ENCODE measurements around the gene KAZN.
"Not testable (repeated sequence)": the region's sequence is repeated elsewhere in the genome, so short reads cannot be mapped to it uniquely, and the experiment has no call there.

The KAZN gene

DNA sequence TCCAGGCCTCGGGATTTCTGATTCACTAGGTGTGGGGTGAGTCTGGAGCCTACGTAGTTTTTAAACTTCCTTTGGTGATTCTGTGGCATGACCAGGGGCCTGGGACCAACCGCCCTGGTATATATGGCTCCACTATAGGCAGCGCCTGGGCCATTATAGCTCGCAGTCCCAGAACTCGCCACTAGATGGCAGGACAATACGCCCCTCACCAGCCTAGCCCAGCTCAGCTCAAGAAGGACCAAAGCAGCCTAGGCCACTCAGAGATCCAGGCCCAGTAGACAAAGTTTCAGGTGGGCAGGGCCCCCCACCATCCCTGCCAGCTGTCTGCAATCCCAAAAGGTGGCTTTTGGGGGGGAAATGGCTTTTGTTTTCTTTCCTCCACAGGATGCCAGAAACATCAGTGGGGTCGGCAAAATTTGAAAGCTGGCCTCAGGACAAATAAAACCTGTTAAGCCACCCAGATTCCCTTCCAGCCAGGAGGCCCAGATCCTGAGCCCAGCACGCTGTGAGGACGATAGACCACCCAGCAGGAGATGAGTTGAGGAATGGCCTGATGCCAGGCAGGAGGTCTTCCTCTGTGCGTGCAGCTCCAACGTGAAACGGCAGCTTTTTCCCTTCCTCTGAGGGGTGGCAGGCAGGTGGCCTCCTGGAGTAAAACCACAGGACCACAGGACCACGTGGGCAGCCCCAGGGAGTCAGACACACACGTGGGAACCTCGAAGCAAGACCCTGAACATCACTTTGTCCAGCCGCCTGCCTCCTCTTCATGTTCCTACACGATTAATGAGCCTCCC is 530.2 kb downstream of the KAZN start:
- DNase-seq, result peak; percentile 35

DNA sequence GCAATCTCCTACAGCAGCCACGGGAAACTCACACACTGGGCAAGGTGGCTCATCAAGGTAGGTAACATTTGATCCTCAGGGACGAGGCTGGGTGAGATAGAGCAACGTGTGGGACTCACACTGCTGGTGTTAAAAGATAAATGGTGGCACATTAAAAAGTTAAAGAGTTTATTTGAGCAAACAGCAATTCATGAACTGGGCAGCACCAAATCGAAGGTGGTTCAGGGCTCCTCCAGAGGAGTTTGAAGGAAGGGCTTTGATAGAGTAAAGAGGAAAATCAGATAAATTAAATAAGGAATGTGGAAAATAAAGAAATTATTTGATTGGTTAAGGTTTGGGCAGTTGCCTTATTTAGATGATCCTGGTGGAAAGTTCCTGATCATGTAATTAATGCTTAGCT is 531.5 kb downstream of the KAZN start:
- no peak for DNase-seq

DNA sequence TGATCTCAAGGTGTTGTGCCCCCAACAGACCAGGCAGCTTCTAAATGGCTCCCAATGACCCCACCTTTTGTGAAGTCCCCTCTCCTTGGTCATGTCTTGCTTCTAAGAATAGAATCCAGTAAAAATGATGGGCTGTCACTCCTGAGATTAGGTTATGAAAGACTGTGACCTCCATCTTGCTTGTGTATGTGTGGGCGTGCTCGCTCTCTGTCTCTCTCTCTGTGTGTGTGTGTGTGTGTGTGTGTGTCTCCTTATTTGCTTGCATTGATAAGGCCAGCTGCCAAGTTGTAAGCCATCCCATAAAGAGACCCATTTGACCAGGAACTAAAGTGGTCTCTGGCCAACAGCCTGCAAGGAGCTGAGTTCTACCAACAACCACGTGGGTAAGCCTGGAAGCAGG is 532.1 kb downstream of the KAZN start:
- DNase-seq, result no peak

DNA sequence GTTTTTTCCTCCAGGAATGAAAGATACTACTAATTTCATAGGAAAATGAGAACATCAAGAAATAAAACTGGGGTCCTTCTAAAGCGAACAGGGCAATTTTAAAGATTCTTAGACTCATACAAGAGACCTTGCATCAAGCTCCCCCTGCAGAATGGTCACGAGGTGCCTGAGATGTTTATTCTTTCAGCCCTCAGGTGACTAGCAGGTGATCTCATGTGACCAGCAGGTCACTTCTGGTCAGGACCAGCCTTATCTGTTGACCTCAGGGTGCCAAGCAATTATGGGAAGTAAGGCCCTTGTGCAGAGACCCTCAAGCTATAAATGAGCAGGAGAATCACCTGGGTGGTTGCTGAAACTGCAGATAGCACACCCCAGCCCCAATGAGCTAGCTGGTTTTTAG is 534.5 kb downstream of the KAZN start:
- no peak for DNase-seq

DNA sequence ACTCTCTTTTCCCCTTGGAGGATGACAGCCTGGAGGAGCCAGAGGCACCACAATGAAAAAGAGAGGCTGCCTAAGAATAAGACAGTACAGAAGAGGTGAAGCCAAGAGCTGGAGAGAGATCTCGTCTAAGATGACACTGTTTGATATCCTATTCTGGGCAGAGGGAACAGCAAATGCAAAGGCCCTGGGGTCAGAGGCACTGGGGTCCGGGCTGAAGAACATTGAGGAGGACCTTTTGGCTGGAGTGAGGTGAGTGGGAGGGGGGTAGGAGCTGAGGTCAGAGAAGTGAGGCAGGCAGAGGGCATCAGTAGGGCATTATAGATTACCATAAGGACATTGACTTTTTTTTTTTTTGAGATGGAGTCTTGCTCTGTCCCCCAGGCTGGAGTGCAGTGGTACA is 535.8 kb downstream of the KAZN start:
- DNase-seq, result no peak

DNA sequence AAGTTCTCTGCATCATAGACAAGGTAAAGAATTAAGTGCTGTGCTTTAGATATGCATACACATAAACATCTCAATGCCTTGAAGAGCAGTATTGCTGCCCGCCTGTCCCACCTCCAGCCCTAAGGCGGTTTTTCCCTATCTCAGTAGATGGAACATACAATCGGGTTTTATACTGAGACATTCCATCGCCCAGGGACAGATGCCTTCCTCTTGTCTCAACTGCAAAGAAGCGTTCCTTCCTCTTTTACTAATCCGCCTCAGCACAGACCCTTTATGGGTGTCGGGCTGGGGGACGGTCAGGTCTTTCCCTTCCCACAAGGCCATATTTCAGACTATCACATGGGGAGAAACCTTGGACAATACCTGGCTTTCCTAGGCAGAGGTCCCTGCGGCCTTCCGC is 537.1 kb downstream of the KAZN start:
- DNase-seq, result not testable (repeated sequence)

DNA sequence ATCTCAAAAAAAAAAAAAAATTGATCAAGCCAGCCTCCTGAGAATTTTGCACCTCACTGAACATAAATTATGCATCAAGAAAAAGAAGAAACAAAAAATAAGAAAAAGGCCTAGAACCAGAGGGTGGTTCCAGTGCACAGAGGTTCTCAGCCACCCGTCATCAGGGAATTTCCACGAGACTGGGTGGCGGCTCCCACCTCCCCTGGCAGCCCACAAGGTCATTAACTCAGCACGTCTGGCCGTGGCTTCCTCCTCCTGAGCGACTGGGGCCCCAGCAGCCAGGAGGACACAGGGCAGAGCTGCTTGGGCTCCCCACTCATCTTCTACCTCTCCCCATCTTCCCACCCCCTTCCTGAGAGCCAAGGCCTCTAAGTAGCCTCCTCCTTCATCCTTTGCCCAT is 539.3 kb downstream of the KAZN start:
- no peak for DNase-seq

DNA sequence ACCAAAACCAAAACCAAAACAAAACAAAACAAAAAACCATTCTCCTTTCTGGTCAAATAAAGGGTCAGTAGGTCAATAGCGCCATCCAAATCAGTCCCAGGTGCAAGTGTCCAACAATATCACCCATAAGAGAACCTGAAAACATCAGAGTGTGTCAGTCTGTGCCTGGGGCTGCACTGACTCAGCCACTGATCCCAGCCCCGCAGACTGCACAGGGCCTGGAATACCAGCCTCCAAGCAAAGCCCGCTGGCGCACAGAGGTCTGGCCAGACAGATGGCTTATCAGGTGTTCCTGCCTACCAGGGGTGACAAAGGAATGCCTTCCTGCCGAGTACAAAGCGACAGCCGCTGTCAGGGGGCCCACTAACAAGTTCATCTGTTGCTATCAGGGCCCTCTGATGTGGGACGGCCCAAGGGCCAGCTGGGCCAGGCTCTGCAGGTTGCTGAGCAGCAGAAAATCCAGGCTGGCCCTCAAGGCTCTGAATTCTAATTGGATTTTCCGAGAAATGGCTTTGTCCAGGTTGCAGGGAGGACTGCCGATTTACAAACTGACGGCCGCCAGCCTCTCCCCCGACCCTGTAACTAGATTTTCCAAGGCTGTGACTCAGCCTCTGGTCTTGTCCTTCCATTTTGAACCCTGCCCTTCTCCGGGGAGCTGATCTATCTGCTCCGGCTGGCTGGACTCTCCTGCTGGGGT is 541.3 kb downstream of the KAZN start:
- DNase-seq, result no peak

DNA sequence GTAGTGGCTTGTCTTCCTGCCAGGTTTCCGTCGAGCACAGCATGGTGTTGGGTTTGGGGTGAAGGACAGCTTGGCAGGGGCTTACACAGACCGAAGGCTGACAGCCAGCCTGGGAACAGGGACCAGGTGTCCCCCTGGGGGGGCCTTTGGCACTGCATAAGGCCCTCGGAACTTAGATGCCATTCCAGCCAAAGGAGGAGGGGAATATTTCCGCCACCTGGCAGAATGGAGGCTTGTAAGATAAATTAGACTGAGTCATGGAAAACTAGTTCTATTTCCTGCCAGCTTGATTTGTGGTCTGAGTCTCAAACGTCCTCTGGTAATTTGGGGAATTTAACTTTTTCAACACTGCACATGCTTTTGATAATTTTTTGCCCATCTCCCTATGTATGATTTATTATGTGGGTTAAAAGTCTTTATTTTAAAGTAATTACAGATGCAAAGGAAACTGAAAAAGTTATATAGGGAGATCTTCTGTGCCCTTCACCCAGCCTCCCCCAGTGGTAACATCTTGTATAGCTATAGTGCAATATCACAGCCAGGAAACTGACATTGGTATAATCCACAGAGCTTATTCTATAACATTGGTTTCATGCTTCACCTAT is 543.6 kb downstream of the KAZN start:
- no peak for DNase-seq

DNA sequence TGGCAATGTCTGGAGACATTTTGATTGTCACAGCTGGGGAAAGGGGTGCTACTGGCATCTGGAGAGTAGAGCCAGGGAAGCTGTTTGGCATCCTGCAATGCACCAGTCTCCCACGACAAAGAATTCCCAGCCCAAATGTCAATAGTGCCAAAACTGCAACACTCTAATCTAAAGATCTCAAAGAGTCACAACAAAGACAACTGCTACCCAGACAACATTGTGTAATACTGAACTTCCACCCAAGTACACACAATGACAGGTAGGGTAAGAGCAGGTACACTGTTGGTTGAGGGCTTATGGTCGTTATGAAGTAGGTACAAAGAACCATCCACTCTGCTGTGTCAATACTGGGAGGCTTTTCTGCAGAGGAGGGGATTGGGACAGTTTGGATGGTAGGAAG is 546.8 kb downstream of the KAZN start:
- DNase-seq, result no peak

DNA sequence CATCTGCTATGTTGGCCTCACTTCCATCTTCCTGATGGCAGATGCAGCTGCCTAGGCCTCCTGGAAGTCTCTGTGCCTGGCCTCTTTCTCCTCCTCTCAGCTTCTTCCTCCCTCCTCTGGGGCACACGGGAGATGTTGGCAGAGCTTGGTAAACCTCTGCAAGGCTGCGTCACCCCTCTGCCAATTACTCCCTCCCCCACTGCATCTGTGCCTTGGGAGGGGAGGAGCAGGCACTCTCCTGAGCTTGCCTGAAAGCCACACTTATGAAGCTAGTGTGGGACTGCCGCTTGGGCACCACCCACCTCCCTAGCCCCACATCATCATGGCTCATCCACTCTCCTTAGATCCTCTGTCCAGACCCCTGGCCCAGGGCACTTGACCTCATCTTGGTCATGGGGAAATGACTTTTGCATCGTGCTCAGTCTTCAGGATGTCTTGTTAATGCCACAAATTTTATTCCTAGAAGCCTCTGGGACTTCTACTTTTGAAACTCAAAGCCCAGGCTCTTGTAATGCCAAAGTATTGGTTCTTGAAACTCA is 547.7 kb downstream of the KAZN start:
- no peak for DNase-seq

DNA sequence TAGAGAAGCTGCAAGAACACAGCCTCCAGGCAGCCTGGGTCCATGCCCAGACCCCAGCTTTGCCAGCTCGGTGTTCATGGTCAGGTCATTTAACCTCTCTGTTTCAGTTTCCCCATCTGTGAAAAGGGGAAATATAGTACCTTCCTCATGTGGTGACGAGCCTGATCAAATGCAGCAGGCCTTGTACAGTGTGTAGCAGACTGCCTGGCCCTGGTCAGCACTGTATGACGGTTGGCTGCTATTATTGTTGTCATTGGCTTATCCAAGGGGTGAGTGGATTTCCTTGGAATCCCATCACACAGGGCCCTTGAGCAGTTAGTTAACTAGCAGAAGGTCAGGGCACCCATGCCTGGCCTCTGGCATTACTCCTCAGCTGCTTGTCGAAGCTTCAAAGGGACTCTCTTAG is 548.5 kb downstream of the KAZN start:
- no peak for DNase-seq

DNA sequence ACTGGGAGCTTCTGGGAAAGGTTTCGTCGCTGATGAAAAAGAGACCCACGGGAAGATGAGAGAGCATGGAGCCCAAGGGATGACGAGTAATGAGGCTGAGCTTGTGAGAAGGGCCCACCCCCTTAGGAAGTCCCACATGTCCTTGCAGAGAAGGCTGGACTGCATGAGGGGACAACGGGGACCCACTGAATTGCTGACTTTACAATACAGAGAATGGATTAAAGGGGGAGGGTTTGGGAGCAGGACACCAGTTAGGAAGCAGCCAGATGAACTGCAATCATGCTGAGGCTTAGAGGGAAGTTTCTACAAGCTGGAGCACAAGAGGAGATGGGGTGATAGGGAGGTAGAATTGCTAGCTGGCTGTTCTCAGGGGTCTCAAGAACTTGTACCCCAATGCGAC is 549.5 kb downstream of the KAZN start:
- DNase-seq, result no peak

DNA sequence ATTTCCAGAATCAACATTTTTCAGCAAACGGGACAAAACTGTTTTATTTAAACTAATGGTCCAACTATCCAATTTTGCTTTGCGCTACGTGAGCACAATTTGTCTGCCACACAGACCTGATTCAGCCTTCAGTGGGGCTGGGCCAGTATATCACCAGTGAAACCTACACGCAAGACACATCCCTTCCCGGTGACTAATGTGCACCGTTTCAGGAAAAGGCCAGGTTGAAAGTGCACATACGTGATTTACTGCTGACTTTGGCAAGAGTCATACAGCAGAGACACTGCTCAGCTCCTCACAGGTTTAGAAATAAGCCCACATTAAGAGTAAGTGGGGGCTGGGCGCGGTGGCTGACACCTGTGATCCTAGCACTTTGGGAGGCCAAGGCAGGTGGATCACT is 550.0 kb downstream of the KAZN start:
- no peak for DNase-seq

DNA sequence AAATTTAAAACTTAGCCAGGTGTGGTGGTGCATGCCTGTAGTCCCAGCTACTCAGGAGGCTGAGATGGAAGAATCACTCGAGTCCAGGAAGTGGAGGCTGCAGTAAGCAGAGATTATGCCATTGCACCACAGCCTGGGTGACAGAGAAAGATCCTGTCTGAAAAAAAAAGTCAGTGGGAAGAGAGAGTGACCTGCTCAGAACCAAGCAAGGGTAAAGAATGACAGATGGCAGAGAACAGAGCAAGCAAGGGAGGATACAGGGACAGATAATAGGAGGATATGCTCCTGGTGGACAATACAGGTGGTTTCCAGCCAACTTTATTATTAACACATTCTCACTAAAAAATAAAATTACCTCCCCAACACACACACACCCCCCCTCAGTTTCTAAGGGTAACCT is 550.5 kb downstream of the KAZN start:
- no peak for DNase-seq

DNA sequence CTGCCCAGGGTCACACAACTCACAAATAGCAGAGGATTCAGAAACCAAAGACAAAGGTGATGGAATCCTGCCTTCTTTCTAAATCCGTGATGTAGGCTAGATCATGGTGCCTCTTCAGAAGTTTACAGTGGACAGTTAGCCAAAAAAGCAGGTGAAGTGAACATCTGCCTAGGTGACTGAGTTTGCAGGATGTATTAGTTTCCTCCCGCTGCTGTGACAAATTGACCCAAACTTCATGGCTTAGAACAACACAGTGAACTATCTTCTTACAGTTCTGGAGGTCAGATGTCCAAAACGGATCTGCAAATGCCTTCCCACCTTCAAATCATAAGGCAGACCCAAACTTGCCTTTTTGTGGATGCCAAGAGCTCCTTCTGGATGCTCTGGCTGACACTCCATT is 551.9 kb downstream of the KAZN start:
- DNase-seq, result no peak

DNA sequence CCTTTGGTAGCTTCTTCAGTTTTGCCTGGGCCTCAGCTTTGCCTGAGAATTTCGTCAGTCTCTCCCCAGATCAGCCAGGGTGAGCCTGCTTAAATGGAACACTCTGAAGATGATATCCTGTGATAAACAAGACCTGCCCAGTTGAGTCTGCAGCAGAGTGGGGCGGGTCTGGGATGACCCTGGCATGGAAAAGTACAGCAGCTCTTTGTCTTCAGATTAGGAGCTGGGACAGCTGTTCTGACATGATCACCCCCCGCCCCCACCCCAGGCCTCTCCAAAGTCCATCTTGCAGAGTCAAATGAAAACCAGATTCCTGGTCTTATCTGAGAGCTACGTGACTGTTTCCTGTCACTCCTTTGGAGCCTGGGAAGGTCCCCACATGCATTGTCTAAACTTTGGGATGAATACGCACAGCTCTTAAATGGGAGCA is 552.9 kb downstream of the KAZN start:
- DNase-seq, result peak; percentile 56

DNA sequence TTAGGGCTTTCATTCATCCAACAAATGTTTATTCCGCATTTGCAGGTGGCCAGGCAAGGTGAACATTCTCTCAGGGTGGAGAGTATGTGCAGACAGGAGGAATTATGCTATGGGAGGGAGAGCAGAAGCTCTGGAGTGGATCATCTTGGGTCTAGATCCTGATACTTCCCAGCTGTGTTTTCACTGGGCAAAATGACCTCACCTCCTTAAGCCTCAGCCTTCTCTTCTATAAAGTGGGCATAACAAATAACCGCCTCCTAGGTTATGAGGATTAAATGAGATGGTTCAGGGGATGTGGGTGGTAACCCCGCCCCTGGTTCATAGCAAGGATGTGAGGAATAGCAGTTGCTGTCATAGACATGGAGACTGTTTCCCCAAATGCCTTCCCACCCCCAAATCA is 553.4 kb downstream of the KAZN start:
- peak; percentile 38 for DNase-seq

DNA sequence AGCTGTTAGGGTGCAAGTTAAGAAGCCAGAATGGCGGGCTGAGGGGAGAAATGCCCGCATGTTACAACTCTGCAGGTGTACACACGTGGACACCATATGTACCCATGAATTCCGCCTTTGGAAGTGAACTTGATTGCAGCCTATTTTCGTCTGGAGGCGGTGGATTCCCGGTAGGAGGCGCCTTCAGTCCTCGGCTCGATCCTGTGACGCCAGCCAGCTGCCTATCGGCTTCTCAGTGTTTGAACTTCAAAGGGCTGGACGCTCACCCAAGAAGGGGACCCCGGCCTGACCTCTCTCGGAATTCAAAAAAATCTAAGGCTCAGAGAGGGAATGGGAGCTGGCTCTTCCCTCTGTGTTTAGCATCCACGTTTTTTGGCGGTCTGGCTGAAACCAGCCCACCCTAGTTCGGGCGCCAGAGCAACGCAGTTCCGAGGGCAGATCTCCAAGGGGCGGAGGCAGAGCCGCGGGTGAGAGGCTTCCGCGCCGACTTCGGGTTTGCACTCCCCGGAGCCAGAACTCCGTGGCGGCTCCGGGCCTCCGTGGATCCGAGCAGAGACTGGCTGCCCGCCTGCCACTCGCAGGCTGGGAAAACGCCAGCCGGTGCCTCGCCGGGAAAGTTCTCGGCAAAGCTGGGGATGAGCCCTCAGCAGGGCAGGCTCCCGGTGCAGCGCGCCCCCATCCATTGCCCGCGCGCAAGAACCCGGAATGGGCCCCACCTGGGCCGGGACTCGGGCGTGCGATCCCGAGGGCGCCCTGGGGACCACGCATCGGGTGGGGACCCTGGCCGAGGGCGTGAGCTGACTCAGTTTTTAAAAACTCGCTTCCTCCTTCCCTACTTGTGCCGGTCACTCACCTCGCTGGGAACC is 554.1 kb downstream of the KAZN start:
- DNase-seq, result peak; percentile 53

DNA sequence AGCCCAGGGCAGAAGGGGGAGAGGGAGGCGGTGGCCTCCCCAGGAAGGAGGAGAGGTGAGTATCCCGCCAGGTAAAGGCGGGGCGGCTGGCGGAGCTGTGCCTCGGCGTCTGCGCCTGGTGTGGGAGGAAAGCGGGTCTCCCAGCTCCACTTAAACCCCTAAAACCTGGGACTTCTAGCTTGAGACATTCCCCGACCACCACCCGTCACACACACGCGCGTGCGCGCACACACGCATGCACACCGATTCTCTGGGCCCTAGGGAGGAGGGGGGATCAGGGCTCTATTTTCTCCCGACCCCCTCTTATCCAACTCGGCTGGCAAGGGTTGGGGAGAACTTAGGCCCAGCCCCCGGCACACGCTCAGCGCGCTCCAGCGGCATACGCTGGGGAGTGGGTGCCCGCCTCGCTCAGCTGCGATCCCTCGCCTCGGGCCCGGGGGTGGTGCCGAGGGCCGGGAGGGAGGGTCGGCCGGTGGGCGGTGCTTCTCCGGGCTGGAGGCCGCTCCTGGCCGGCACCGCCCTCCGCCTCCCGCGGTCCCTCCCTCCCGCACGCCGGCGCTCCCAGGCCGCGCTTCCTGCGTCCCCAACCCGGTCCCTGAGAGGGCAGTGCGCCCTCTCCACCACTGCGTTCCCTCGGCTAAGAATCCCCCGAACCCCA is 554.8 kb downstream of the KAZN start, which contains the start of gene TMEM51:
Gene TMEM51 (plus strand): TSS at position 564 of the 658 bp plus-strand sequence. CDS start 61,341 bp downstream, outside the sequence.
- peak; percentile 46 for DNase-seq

DNA sequence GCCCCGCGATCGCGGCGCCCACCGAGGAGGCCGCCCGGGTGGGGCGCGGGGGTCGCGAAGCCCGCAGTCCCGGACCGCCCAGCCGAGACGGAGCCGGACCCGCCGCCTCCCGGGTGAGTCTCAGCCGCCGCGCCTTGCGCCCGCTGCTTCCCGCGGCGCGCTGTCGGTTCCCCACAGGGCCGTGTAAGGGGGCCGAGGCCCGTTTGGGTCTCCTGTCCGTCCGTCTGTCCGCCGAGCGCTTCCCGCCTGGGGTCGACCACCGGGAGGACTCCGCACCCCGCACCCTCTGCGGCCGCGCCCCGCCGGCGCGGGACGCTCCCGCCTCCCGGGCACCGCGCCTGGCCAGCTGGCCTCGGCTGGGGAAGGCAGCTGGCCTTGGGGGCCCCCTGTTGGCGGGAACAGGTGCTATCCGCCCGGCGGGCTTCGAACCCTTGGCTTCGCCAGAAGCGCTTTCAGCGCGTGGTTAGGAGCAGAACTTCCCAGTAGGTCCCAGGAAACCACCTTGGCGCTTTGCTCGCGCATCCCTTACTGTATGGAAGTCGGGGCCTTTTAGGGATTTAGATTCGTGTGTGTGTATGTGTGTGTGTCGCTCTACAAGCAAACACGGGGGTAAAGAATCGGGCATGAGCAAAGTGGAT is 555.5 kb downstream of the KAZN start:
- DNase-seq, result peak; percentile 2
